Measurements from ENCODE around the gene GGPS1. TPM values are rescaled to one million over a fixed set of nuclear protein-coding genes. Genes with fewer than 3 reads are reported as not detected.

Gene GGPS1
- total and polyA plus RNA-seq, 2 experiments from 2014 or later: 14.9 to 66.9 TPM

GRCh38 chr1:235292790-235293189 lies 35.6 kb upstream of the GGPS1 start:
- no peak overlapping the region for H3K27ac ChIP-seq
- H3K36me3 ChIP-seq: no peaks in the 10 kb centered on the region
- H3K27me3 ChIP-seq: no peaks in the 10 kb centered on the region
- no peak for DNase-seq (ENCODE audit: low read depth in 1 of 2, low spot score in 1 of 2)
- no peak overlapping the region for H3K4me3 ChIP-seq
- no peak for TF ChIP-seq CTCF (IDR thresholded peaks at IDR 0.05; ENCODE audit: low read depth, low read length)
- no peaks in the 10 kb centered on the region for H3K9me3 ChIP-seq (ENCODE audit: low read depth)
- H3K4me1 ChIP-seq (ENCODE audit: low read depth): no peaks in the 10 kb centered on the region

DNA sequence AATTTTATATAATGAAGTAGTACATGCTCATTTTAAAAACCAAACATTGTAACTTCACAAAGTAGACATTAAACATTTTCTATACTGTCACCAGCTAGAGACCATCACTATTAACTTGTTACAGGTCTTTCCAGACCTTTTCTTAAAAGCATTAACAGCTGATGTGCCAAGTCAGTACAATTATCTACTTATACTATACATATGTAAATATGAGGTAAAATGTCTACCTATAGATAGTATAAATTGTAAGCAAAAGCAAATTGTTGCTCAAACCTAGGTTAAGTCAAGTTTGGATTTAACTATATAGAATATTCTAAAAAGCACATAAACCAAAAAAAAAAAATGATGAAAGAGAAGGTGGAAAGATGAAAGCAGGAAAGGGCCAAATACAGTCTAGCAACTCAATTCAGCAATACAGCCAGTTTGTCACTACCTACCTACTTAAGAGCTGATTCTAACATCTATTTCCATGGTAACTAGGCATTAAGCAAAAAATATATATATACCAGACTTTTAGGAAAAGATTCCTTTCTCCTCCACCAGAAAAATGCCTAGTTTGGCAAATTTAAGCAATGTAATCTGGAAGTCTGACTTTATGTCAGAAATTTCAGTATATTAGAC lies 34.9 kb upstream of the GGPS1 start:
- H3K27ac ChIP-seq: no peak overlapping the region
- no peak for DNase-seq (ENCODE audit: low read depth in 1 of 2, low spot score in 1 of 2)

GRCh38 chr1:235295902-235296350 lies 32.4 kb upstream of the GGPS1 start:
- Histone ChIP-seq H3K36me3 (no peaks in the 10 kb centered on the region), H3K9me3 (ENCODE audit: low read depth) (no peaks in the 10 kb centered on the region), H3K4me1 (ENCODE audit: low read depth) (no peaks in the 10 kb centered on the region), H3K27ac (no peak overlapping the region), H3K4me3 (no peak overlapping the region), H3K27me3 (no peaks in the 10 kb centered on the region)
- peak in 1 of 2 donors; percentile 30 for DNase-seq (ENCODE audit: low read depth in 1 of 2, low spot score in 1 of 2)
- TF ChIP-seq CTCF (IDR thresholded peaks at IDR 0.05; ENCODE audit: low read depth, low read length): no peak

More for the DNA sequence above, 34.9 kb upstream of the GGPS1 start:
- Histone ChIP-seq H3K9me3 (ENCODE audit: low read depth) (no peaks in the 10 kb centered on the region), H3K27me3 (no peaks in the 10 kb centered on the region), H3K4me3 (no peak overlapping the region), H3K4me1 (ENCODE audit: low read depth) (no peaks in the 10 kb centered on the region), H3K36me3 (no peaks in the 10 kb centered on the region)
- no peak for TF ChIP-seq CTCF (IDR thresholded peaks at IDR 0.05; ENCODE audit: low read depth, low read length)

GRCh38 chr1:235296729-235297128 lies 31.6 kb upstream of the GGPS1 start:
- Histone ChIP-seq H3K9me3 (ENCODE audit: low read depth) (no peaks in the 10 kb centered on the region), H3K27me3 (no peaks in the 10 kb centered on the region), H3K4me3 (no peak overlapping the region), H3K27ac (no peak overlapping the region), H3K4me1 (ENCODE audit: low read depth) (no peaks in the 10 kb centered on the region), H3K36me3 (no peaks in the 10 kb centered on the region)
- no peak for TF ChIP-seq CTCF (IDR thresholded peaks at IDR 0.05; ENCODE audit: low read depth, low read length)
- DNase-seq (ENCODE audit: low read depth in 1 of 2, low spot score in 1 of 2): no peak

DNA sequence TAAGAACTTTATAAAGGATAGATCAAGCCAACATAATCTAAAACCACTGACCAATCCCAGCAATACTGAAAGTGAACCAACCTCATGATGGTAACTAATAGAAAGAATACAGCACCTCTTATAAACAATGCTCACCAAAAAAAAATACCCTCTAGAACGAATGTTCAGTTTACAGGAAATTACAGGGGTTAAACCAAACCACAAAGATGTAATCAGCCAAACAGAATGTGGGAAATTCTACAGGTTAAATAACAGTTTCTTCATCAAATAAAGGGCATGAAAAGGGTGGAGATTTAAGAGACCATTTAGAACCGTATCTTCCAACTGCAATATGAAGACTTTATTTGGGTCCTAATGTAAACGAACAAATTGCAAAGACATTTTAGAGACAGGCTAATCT lies 30.8 kb upstream of the GGPS1 start:
- Histone ChIP-seq H3K9me3 (ENCODE audit: low read depth) (no peaks in the 10 kb centered on the region), H3K4me3 (no peak overlapping the region), H3K36me3 (no peaks in the 10 kb centered on the region), H3K27me3 (no peaks in the 10 kb centered on the region), H3K27ac (no peak overlapping the region), H3K4me1 (ENCODE audit: low read depth) (no peaks in the 10 kb centered on the region)
- TF ChIP-seq CTCF (IDR thresholded peaks at IDR 0.05; ENCODE audit: low read depth, low read length): no peak
- peak in 1 of 2 donors; percentile 28 for DNase-seq (ENCODE audit: low read depth in 1 of 2, low spot score in 1 of 2)

Measured in cardiac muscle cell (in vitro differentiated cells and primary cell).